Upper lobe of right lung (tissue), 1 donor: ENCODE data around the gene OLFML2A. TPM values are rescaled to one million over a fixed set of nuclear protein-coding genes. Genes with fewer than 3 reads are reported as not detected.

Source experiments
- ATAC-seq: fragments of 200-7000 bp; cut with Tn5 transposase; one replicate; pipeline ENCODE4 v1.9.1; 2020; ENCODE audit warnings: mild to moderate bottlenecking, moderate library complexity
- DNase-seq: peaks from one replicate; pipeline ENCODE4 v3.0.0-alpha.2; 2020
- H3K27ac ChIP-seq: fragments of 200-600 bp; one replicate; pipeline ENCODE4 v1.8.0; 2022
- H3K27me3 ChIP-seq: fragments of 200-600 bp; one replicate; pipeline ENCODE4 v1.8.0; 2022; ENCODE audit warnings: mild to moderate bottlenecking
- H3K36me3 ChIP-seq: fragments of 200-600 bp; one replicate; pipeline ENCODE4 v1.8.0; 2022
- H3K4me1 ChIP-seq: fragments of 200-600 bp; one replicate; pipeline ENCODE4 v1.8.0; 2022
- H3K4me3 ChIP-seq: fragments of 200-600 bp; one replicate; pipeline ENCODE4 v1.8.0; 2022; ENCODE audit warnings: mild to moderate bottlenecking
- H3K9me3 ChIP-seq: fragments of 200-600 bp; one replicate; pipeline ENCODE4 v1.8.0; 2022
- CTCF ChIP-seq: fragments of 200-600 bp; IDR thresholded peaks from one replicate; pipeline ENCODE4 v1.8.0; 2022; ENCODE audit warnings: antibody characterized with exemption
- intact Hi-C: fragments of 100-400 bp; cut with DNase I; formaldehyde crosslinking; loops from one replicate; pipeline ENCODE4 v1.11.0; 2022
- total RNA-seq: library from RNA; stranded (reverse); fragmentation: NEBNext Ultra II Directional; extraction: Animal tissue kit (Norgen Biotek cat#: 25700); gene quantifications from one replicate; pipeline ENCODE4 v1.2.1, GENCODE V29; 2021
- donor health status: DM: no; HTN: yes; CAD: no; lungs with severe emphysema.

Gene OLFML2A
- total RNA-seq, 1 donor from 2014 or later, result 39.5 TPM

DNA sequence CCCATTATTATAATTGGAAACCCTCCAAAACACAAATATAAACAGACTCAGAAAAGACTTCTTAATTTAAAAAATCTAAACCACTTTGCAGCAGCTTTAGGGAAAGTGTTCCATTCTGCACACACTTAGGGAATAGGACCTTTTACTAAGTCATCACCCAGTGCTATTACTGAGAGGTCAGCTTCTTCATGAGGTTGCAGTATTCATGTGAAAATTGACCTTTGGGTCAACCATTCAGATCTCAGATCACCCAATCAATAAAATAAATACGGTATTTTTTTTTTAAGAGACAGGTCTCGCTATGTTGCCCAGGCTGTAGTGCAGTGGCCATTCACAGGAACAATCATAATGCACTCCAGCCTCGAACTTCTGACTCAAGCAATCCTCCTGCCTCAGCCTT lies 27.6 kb upstream of the OLFML2A start:
- Histone ChIP-seq H3K27me3 (no peaks in the 10 kb centered on the region), H3K27ac (no peak overlapping the region), H3K4me3 (no peak overlapping the region), H3K36me3 (no peaks in the 10 kb centered on the region), H3K4me1 (no peaks in the 10 kb centered on the region), H3K9me3 (no peaks in the 10 kb centered on the region)
- TF ChIP-seq CTCF, result no peak
- ATAC-seq (no peak), DNase-seq (no peak)
- intact Hi-C loops, result no loop called here

DNA sequence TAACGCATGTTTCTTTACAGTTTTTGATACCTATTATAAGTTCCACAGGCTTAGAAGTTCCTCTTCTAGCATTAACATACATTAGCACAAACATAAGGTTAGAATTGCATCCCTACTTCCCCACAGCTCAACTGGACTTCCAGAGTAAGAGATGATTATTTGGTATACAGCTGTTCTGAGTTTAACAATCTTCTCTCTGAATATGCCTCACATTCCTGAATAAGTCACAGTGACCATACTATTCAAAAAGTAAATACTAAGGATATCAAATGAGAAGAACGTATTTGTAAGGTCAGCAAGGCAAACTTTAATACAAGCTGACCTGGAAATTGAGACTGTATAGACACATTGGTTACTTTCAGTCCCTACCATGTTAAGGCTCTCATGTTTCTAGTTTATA lies 27.2 kb upstream of the OLFML2A start:
- ATAC-seq (no peak), DNase-seq (no peak)
- Histone ChIP-seq H3K36me3 (no peaks in the 10 kb centered on the region), H3K27me3 (no peaks in the 10 kb centered on the region), H3K9me3 (no peaks in the 10 kb centered on the region), H3K27ac (no peak overlapping the region), H3K4me1 (no peaks in the 10 kb centered on the region), H3K4me3 (no peak overlapping the region)
- intact Hi-C loops, result no loop called here
- no peak for TF ChIP-seq CTCF

GRCh38 chr9:124752967-124753366 lies 24.0 kb upstream of the OLFML2A start:
- H3K9me3 ChIP-seq, result no peaks in the 10 kb centered on the region
- no peak overlapping the region for H3K27ac ChIP-seq
- intact Hi-C loops, result no loop called here
- H3K4me3 ChIP-seq, result no peak overlapping the region
- H3K36me3 ChIP-seq, result no peaks in the 10 kb centered on the region
- no peak for TF ChIP-seq CTCF
- ATAC-seq, result peak; percentile 66
- H3K27me3 ChIP-seq, result no peaks in the 10 kb centered on the region
- no peaks in the 10 kb centered on the region for H3K4me1 ChIP-seq
- no peak for DNase-seq

GRCh38 chr9:124754289-124754688 lies 22.6 kb upstream of the OLFML2A start:
- TF ChIP-seq CTCF, result peak; percentile 15
- H3K27me3 ChIP-seq, result no peaks in the 10 kb centered on the region
- H3K4me1 ChIP-seq, result no peaks in the 10 kb centered on the region
- H3K9me3 ChIP-seq, result no peaks in the 10 kb centered on the region
- no peaks in the 10 kb centered on the region for H3K36me3 ChIP-seq
- ATAC-seq (no peak), DNase-seq (no peak)
- no peak overlapping the region for H3K27ac ChIP-seq
- H3K4me3 ChIP-seq, result no peak overlapping the region
- intact Hi-C loops, result no loop called here

- H3K27me3 ChIP-seq, result peaks cover 4% of the 10 kb centered on the region
- ATAC-seq, result no peak
Measured at GRCh38 chr9:124755061-124755460, 21.9 kb upstream of the OLFML2A start.

More at GRCh38 chr9:124755061-124755460, 21.9 kb upstream of the OLFML2A start:
- no peak overlapping the region for H3K27ac ChIP-seq
- intact Hi-C loops, result no loop called here
- no peaks in the 10 kb centered on the region for H3K4me1 ChIP-seq
- no peaks in the 10 kb centered on the region for H3K36me3 ChIP-seq
- no peak overlapping the region for H3K4me3 ChIP-seq
- no peak for TF ChIP-seq CTCF
- no peaks in the 10 kb centered on the region for H3K9me3 ChIP-seq
- DNase-seq, result no peak
